Smooth muscle cell (in vitro differentiated cells): ENCODE measurements around the gene PPP2R5B. TPM values are rescaled to one million over a fixed set of nuclear protein-coding genes. Genes with fewer than 3 reads are reported as not detected.

Source experiments
- DNase-seq: peaks from one replicate; lab custom pipeline; 2025; ENCODE audit not compliant: unreplicated experiment; lab: John Stamatoyannopoulos, UW
- H2AFZ ChIP-seq: fragments of 200-600 bp; sonication (generic); 2 replicates; pipeline ENCODE4 v1.6.0; 2016; ENCODE audit warnings: antibody characterized with exemption, low read depth, mild to moderate bottlenecking
- H3F3A ChIP-seq: fragments of 200-600 bp; sonication (generic); 2 replicates; pipeline ENCODE4 v1.6.0; 2017; ENCODE audit warnings: antibody characterized with exemption, low read depth
- H3K27ac ChIP-seq: fragments of 200-600 bp; sonication (generic); 2 replicates; pipeline ENCODE4 v1.5.1; 2016; ENCODE audit warnings: low read depth, mild to moderate bottlenecking
- H3K27me3 ChIP-seq: fragments of 200-600 bp; sonication (generic); 2 replicates; pipeline ENCODE4 v1.6.1; 2016; ENCODE audit warnings: low read depth, mild to moderate bottlenecking
- H3K36me3 ChIP-seq: fragments of 200-600 bp; sonication (generic); 2 replicates; pipeline ENCODE4 v1.5.1; 2016; ENCODE audit warnings: low read depth
- H3K4me1 ChIP-seq: fragments of 200-600 bp; sonication (generic); 2 replicates; pipeline ENCODE4 v1.5.1; 2016; ENCODE audit warnings: low read depth
- H3K4me2 ChIP-seq: fragments of 200-600 bp; sonication (generic); 2 replicates; pipeline ENCODE4 v1.6.0; 2016; ENCODE audit warnings: mild to moderate bottlenecking
- H3K4me3 ChIP-seq: fragments of 200-600 bp; sonication (generic); 2 replicates; pipeline ENCODE4 v1.5.1; 2016; ENCODE audit warnings: mild to moderate bottlenecking
- H3K79me2 ChIP-seq: fragments of 200-600 bp; sonication (generic); 2 replicates; pipeline ENCODE4 v1.6.0; 2016; ENCODE audit warnings: low read depth, mild to moderate bottlenecking
- H3K9ac ChIP-seq: fragments of 200-600 bp; sonication (generic); 2 replicates; pipeline ENCODE4 v1.6.0; 2016; ENCODE audit warnings: low read depth
- H3K9me3 ChIP-seq: fragments of 200-600 bp; sonication (generic); replicated peaks from 2 replicates; pipeline ENCODE4 v1.5.1; 2016; ENCODE audit warnings: low read depth
- H4K20me1 ChIP-seq: fragments of 200-600 bp; sonication (generic); 2 replicates; pipeline ENCODE4 v1.6.0; 2016; ENCODE audit warnings: low read depth
- CTCF ChIP-seq: fragments of 200-600 bp; sonication (generic); IDR thresholded peaks from 2 replicates; pipeline ENCODE4 v1.5.1; 2017; ENCODE audit warnings: borderline replicate concordance, mild to moderate bottlenecking, antibody characterized with exemption; ENCODE audit not compliant: insufficient read depth, poor library complexity, severe bottlenecking
- WGBS: methylation state at CpG from one replicate; pipeline ENCODE4 v1.1.7; 2016; ENCODE audit warnings: low lambda C conversion rate; 5-methylcytosine and 5-hydroxymethylcytosine counted together
- polyA plus RNA-seq: library from polyadenylated mRNA; unstranded; fragments of >200 nt; fragmentation: Nextera tagmentation; extraction: Ambion mirVana; gene quantifications from 2 replicates; pipeline ENCODE4 v1.2.1, GENCODE V29; 2016
- total RNA-seq: library from RNA; depleted of rRNA; stranded (reverse); fragments of >200 nt; gene quantifications from 2 replicates; pipeline ENCODE4 v1.2.3, GENCODE V29; 2014

The PPP2R5B gene
- total and polyA plus RNA-seq, 2 experiments from 2014 or later = 14.9 to 36.6 TPM

DNA sequence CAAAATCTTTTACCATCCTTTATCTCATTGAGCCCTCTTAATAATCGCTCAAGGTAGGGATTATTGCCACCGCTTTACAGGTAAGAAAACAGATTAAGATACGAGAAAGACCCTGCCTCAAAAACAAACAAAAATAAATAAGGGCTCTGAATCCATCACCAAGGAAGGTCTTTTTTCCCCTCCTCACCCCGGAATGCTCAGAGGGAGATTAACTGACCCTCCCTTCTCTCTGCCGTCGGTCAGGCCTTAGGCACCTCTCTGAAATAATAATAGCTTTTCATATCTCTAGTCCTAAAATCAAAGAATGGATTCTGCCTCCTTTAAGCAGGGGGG is 6.9 kb upstream of the PPP2R5B start:
- H3K4me3 ChIP-seq = peak overlapping the region; percentile 83
- H3K36me3 ChIP-seq = no peaks in the 10 kb centered on the region
- H3K79me2 ChIP-seq = peaks cover 18% of the 10 kb centered on the region
- H3K9me3 ChIP-seq = no peaks in the 10 kb centered on the region
- H4K20me1 ChIP-seq = no peaks in the 10 kb centered on the region
- peak overlapping the region; percentile 71 for H3K27ac ChIP-seq
- no peak for TF ChIP-seq CTCF
- peaks cover 6% of the 10 kb centered on the region for H3F3A ChIP-seq
- no peaks in the 10 kb centered on the region for H3K27me3 ChIP-seq
- no peak for DNase-seq
- peaks cover 17% of the 10 kb centered on the region for H3K4me1 ChIP-seq
- peak overlapping the region; percentile 95 for H2AFZ ChIP-seq
- 6% methylated on average over 6 of the region's 6 CpGs for WGBS
- H3K4me2 ChIP-seq = peak overlapping the region; percentile 92
- peak overlapping the region; percentile 63 for H3K9ac ChIP-seq

- no peak for DNase-seq
- no peak for TF ChIP-seq CTCF
- Histone ChIP-seq H3K79me2 (peaks cover 18% of the 10 kb centered on the region), H3F3A (peaks cover 6% of the 10 kb centered on the region), H3K4me3 (peak overlapping the region; percentile 83), H3K9me3 (no peaks in the 10 kb centered on the region), H2AFZ (peak overlapping the region; percentile 95), H3K27ac (peak overlapping the region; percentile 71), H4K20me1 (no peaks in the 10 kb centered on the region), H3K4me2 (peak overlapping the region; percentile 92), H3K27me3 (no peaks in the 10 kb centered on the region), H3K36me3 (no peaks in the 10 kb centered on the region), H3K9ac (peak overlapping the region; percentile 63), H3K4me1 (peaks cover 17% of the 10 kb centered on the region)
- 17% methylated on average over 4 of the region's 4 CpGs for WGBS
Observed at GRCh38 chr11:64918017-64918416, 6.5 kb upstream of the PPP2R5B start.

- no peaks in the 10 kb centered on the region for H3K9me3 ChIP-seq
- DNase-seq = no peak
- H3K4me3 ChIP-seq = no peak overlapping the region
- H4K20me1 ChIP-seq = no peaks in the 10 kb centered on the region
- H3F3A ChIP-seq = peaks cover 6% of the 10 kb centered on the region
- WGBS = 92% methylated on average over 8 of the region's 8 CpGs
- no peak overlapping the region for H3K9ac ChIP-seq
- H3K79me2 ChIP-seq = peaks cover 18% of the 10 kb centered on the region
- H3K4me2 ChIP-seq = no peak overlapping the region
- H3K36me3 ChIP-seq = no peaks in the 10 kb centered on the region
- no peak overlapping the region for H2AFZ ChIP-seq
- H3K27ac ChIP-seq = no peak overlapping the region
- no peak for TF ChIP-seq CTCF
- no peaks in the 10 kb centered on the region for H3K27me3 ChIP-seq
- H3K4me1 ChIP-seq = peaks cover 21% of the 10 kb centered on the region
Observed at GRCh38 chr11:64919627-64920026, 4.9 kb upstream of the PPP2R5B start.

- peaks cover 6% of the 10 kb centered on the region for H3F3A ChIP-seq
- DNase-seq = no peak
- no peak overlapping the region for H3K4me2 ChIP-seq
- H3K9me3 ChIP-seq = no peaks in the 10 kb centered on the region
- no peak overlapping the region for H3K27ac ChIP-seq
- H3K27me3 ChIP-seq = no peaks in the 10 kb centered on the region
- H3K36me3 ChIP-seq = no peaks in the 10 kb centered on the region
- no peak overlapping the region for H2AFZ ChIP-seq
- H3K4me3 ChIP-seq = no peak overlapping the region
- peaks cover 21% of the 10 kb centered on the region for H3K79me2 ChIP-seq
- H3K9ac ChIP-seq = no peak overlapping the region
- 56% methylated on average over 2 of the region's 2 CpGs for WGBS
- no peaks in the 10 kb centered on the region for H4K20me1 ChIP-seq
- peaks cover 21% of the 10 kb centered on the region for H3K4me1 ChIP-seq
- no peak for TF ChIP-seq CTCF
Observed at GRCh38 chr11:64920124-64920523, 4.4 kb upstream of the PPP2R5B start.
